ENCODE results near the gene DNAJB2.

DNAJB2 gene

GRCh38 chr2:219282375-219282774, 3.2 kb downstream of the DNAJB2 start:
- no peaks in the 10 kb centered on the region for H3K9me2 ChIP-seq (replicated peaks; ENCODE audit: low read depth, low read length)
- no peak overlapping the region for H3K4me2 ChIP-seq (ENCODE audit: low read depth, low read length, poor library complexity, severe bottlenecking)
- H3K9ac ChIP-seq (ENCODE audit: low read depth, low read length, poor library complexity, severe bottlenecking) = no peak overlapping the region
- no peak for TF ChIP-seq CTCF (conservative IDR thresholded peaks at IDR 0.05; ENCODE audit: low read length)
- no peak for TF ChIP-seq EZH2phosphoT487 (IDR thresholded peaks at IDR 0.05; ENCODE audit: borderline replicate concordance)
- no peak overlapping the region for H3K4me3 ChIP-seq (ENCODE audit: low read length, poor library complexity, severe bottlenecking)
- peaks cover 21% of the 10 kb centered on the region for H3K4me1 ChIP-seq (ENCODE audit: insufficient read depth, low read length, poor library complexity, severe bottlenecking)
- H3K36me3 ChIP-seq (ENCODE audit: insufficient read depth, low read length) = no peaks in the 10 kb centered on the region; the same call in 1 of the 2 replicates
- no peaks in the 10 kb centered on the region for H3F3A ChIP-seq (ENCODE audit: low read depth)
- no peak overlapping the region for H2AFZ ChIP-seq (ENCODE audit: low read length)
- no peaks in the 10 kb centered on the region for H3K27me3 ChIP-seq (ENCODE audit: insufficient read depth, low read length, poor library complexity, severe bottlenecking)
- H3K79me2 ChIP-seq (ENCODE audit: insufficient read depth, low read length) = peaks cover 6% of the 10 kb centered on the region; the same call in 1 of the 2 replicates
- no peaks in the 10 kb centered on the region for H3K9me3 ChIP-seq (ENCODE audit: insufficient read depth, low read depth, low read length)
- peaks cover 6% of the 10 kb centered on the region for H4K20me1 ChIP-seq (ENCODE audit: insufficient read depth, low read length, poor library complexity, severe bottlenecking)

GRCh38 chr2:219282943-219283581, 3.9 kb downstream of the DNAJB2 start:
- H3K9me2 ChIP-seq (replicated peaks; ENCODE audit: low read depth, low read length) = no peaks in the 10 kb centered on the region
- no peaks in the 10 kb centered on the region for H3K27me3 ChIP-seq (ENCODE audit: insufficient read depth, low read length, poor library complexity, severe bottlenecking)
- no peak for TF ChIP-seq EZH2phosphoT487 (IDR thresholded peaks at IDR 0.05; ENCODE audit: borderline replicate concordance)
- no peak for TF ChIP-seq CTCF (conservative IDR thresholded peaks at IDR 0.05; ENCODE audit: low read length)
- no peaks in the 10 kb centered on the region for H3F3A ChIP-seq (ENCODE audit: low read depth)
- no peaks in the 10 kb centered on the region for H3K9me3 ChIP-seq (ENCODE audit: insufficient read depth, low read depth, low read length)
- H3K9ac ChIP-seq (ENCODE audit: low read depth, low read length, poor library complexity, severe bottlenecking) = no peak overlapping the region
- H3K4me3 ChIP-seq (ENCODE audit: low read length, poor library complexity, severe bottlenecking) = no peak overlapping the region
- H3K4me2 ChIP-seq (ENCODE audit: low read depth, low read length, poor library complexity, severe bottlenecking) = no peak overlapping the region
- peaks cover 6% of the 10 kb centered on the region for H4K20me1 ChIP-seq (ENCODE audit: insufficient read depth, low read length, poor library complexity, severe bottlenecking)
- peaks cover 6% of the 10 kb centered on the region; the same call in 1 of the 2 replicates for H3K79me2 ChIP-seq (ENCODE audit: insufficient read depth, low read length)
- H3K4me1 ChIP-seq (ENCODE audit: insufficient read depth, low read length, poor library complexity, severe bottlenecking) = peaks cover 18% of the 10 kb centered on the region
- H3K36me3 ChIP-seq (ENCODE audit: insufficient read depth, low read length) = no peaks in the 10 kb centered on the region; the same call in 1 of the 2 replicates
- no peak overlapping the region for H2AFZ ChIP-seq (ENCODE audit: low read length)

- Histone ChIP-seq H3K9me2 (replicated peaks; ENCODE audit: low read depth, low read length) (no peaks in the 10 kb centered on the region), H3K4me2 (ENCODE audit: low read depth, low read length, poor library complexity, severe bottlenecking) (no peak overlapping the region), H3K9me3 (ENCODE audit: insufficient read depth, low read depth, low read length) (no peaks in the 10 kb centered on the region), H3F3A (ENCODE audit: low read depth) (no peaks in the 10 kb centered on the region), H3K79me2 (ENCODE audit: insufficient read depth, low read length) (peaks cover 6% of the 10 kb centered on the region; the same call in 1 of the 2 replicates), H3K36me3 (ENCODE audit: insufficient read depth, low read length) (no peaks in the 10 kb centered on the region; the same call in 1 of the 2 replicates), H4K20me1 (ENCODE audit: insufficient read depth, low read length, poor library complexity, severe bottlenecking) (peaks cover 6% of the 10 kb centered on the region), H3K4me3 (ENCODE audit: low read length, poor library complexity, severe bottlenecking) (no peak overlapping the region), H3K9ac (ENCODE audit: low read depth, low read length, poor library complexity, severe bottlenecking) (no peak overlapping the region), H3K27me3 (ENCODE audit: insufficient read depth, low read length, poor library complexity, severe bottlenecking) (no peaks in the 10 kb centered on the region), H2AFZ (ENCODE audit: low read length) (no peak overlapping the region), H3K4me1 (ENCODE audit: insufficient read depth, low read length, poor library complexity, severe bottlenecking) (peaks cover 12% of the 10 kb centered on the region)
- TF ChIP-seq CTCF (conservative IDR thresholded peaks at IDR 0.05; ENCODE audit: low read length) (no peak), EZH2phosphoT487 (IDR thresholded peaks at IDR 0.05; ENCODE audit: borderline replicate concordance) (no peak)
Observed at GRCh38 chr2:219284501-219285372, 5.6 kb downstream of the DNAJB2 start.
